ENCODE measurements around the gene ABTB2.
A peak's percentile ranks its signal among the peaks of the same experiment; 100 is the strongest.

ABTB2 gene

GRCh38 chr11:34209809-34210208, 148.0 kb downstream of the ABTB2 start:
- peak; percentile 30 for TF ChIP-seq CTCF (IDR thresholded peaks at IDR 0.05; ENCODE audit: low read depth, low read length, missing control alignments)
- no peak for DNase-seq
- in situ Hi-C loops (cut with HindIII; ENCODE audit: low pct_ligation_motif_present, low sequenced_read_pairs) = no loop called here
- no peak overlapping the region for H3K4me3 ChIP-seq (ENCODE audit: low read depth, low read length)
- no peaks in the 10 kb centered on the region for H3K36me3 ChIP-seq (replicated peaks)
- H3K27me3 ChIP-seq (replicated peaks) = no peaks in the 10 kb centered on the region
- H3K27ac ChIP-seq = no peak overlapping the region

GRCh38 chr11:34208266-34209135, 149.3 kb downstream of the ABTB2 start:
- Histone ChIP-seq H3K36me3 (replicated peaks) (no peaks in the 10 kb centered on the region), H3K27me3 (replicated peaks) (no peaks in the 10 kb centered on the region), H3K4me3 (ENCODE audit: low read depth, low read length) (no peak overlapping the region), H3K27ac (no peak overlapping the region)
- DNase-seq = no peak
- in situ Hi-C loops (cut with HindIII; ENCODE audit: low pct_ligation_motif_present, low sequenced_read_pairs) = no loop called here
- TF ChIP-seq CTCF (IDR thresholded peaks at IDR 0.05; ENCODE audit: low read depth, low read length, missing control alignments) = no peak

GRCh38 chr11:34207487-34208180, 150.2 kb downstream of the ABTB2 start:
- Histone ChIP-seq H3K27me3 (replicated peaks) (no peaks in the 10 kb centered on the region), H3K36me3 (replicated peaks) (no peaks in the 10 kb centered on the region), H3K4me3 (ENCODE audit: low read depth, low read length) (no peak overlapping the region), H3K27ac (no peak overlapping the region)
- in situ Hi-C loops (cut with HindIII; ENCODE audit: low pct_ligation_motif_present, low sequenced_read_pairs) = no loop called here
- TF ChIP-seq CTCF (IDR thresholded peaks at IDR 0.05; ENCODE audit: low read depth, low read length, missing control alignments) = no peak
- DNase-seq = no peak

- H3K36me3 ChIP-seq (replicated peaks) = no peaks in the 10 kb centered on the region
- no peak overlapping the region for H3K27ac ChIP-seq
- in situ Hi-C loops (cut with HindIII; ENCODE audit: low pct_ligation_motif_present, low sequenced_read_pairs) = no loop called here
- no peak overlapping the region for H3K4me3 ChIP-seq (ENCODE audit: low read depth, low read length)
- TF ChIP-seq CTCF (IDR thresholded peaks at IDR 0.05; ENCODE audit: low read depth, low read length, missing control alignments) = no peak
- H3K27me3 ChIP-seq (replicated peaks) = no peaks in the 10 kb centered on the region
- DNase-seq = no peak
Observed at GRCh38 chr11:34206407-34207300, 151.2 kb downstream of the ABTB2 start.

GRCh38 chr11:34205326-34206035, 152.3 kb downstream of the ABTB2 start:
- no peak for DNase-seq
- in situ Hi-C loops (cut with HindIII; ENCODE audit: low pct_ligation_motif_present, low sequenced_read_pairs) = no loop called here

More at GRCh38 chr11:34205326-34206035, 152.3 kb downstream of the ABTB2 start:
- TF ChIP-seq CTCF (IDR thresholded peaks at IDR 0.05; ENCODE audit: low read depth, low read length, missing control alignments) = no peak
- no peak overlapping the region for H3K4me3 ChIP-seq (ENCODE audit: low read depth, low read length)
- H3K27ac ChIP-seq = no peak overlapping the region
- H3K36me3 ChIP-seq (replicated peaks) = no peaks in the 10 kb centered on the region
- no peaks in the 10 kb centered on the region for H3K27me3 ChIP-seq (replicated peaks)

All from brain microvascular endothelial cell (primary cell).